Thyroid gland (tissue), 4 donors: ENCODE measurements around the gene NCOA3.

Source experiments
- POLR2A ChIP-seq, 2 donors: fragments of 450-650 bp; IDR thresholded peaks; one replicate each; pipeline ENCODE4 v1.6.1; 2017; ENCODE audit warnings: antibody characterized with exemption in 2 of 2, mild to moderate bottlenecking in 2 of 2, moderate library complexity in 1 of 2
- TF ChIP-seq, protein P1 (sequence below), 6 experiments: fragments of 200-600 bp in 3 of 6; fragments of 450-650 bp in 3 of 6; sonication (generic) in 3 of 6; IDR thresholded peaks; one replicate each; pipeline ENCODE4 v1.5.1; 2016 to 2019; ENCODE audit warnings: antibody characterized with exemption in 6 of 6, mild to moderate bottlenecking in 2 of 6, inconsistent platforms in 1 of 6, moderate library complexity in 1 of 6

- TF ChIP-seq POLR2A (IDR thresholded peaks at IDR 0.05): no peak
- TF ChIP-seq, protein P1, sequence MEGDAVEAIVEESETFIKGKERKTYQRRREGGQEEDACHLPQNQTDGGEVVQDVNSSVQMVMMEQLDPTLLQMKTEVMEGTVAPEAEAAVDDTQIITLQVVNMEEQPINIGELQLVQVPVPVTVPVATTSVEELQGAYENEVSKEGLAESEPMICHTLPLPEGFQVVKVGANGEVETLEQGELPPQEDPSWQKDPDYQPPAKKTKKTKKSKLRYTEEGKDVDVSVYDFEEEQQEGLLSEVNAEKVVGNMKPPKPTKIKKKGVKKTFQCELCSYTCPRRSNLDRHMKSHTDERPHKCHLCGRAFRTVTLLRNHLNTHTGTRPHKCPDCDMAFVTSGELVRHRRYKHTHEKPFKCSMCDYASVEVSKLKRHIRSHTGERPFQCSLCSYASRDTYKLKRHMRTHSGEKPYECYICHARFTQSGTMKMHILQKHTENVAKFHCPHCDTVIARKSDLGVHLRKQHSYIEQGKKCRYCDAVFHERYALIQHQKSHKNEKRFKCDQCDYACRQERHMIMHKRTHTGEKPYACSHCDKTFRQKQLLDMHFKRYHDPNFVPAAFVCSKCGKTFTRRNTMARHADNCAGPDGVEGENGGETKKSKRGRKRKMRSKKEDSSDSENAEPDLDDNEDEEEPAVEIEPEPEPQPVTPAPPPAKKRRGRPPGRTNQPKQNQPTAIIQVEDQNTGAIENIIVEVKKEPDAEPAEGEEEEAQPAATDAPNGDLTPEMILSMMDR (IDR thresholded peaks at IDR 0.05): no peak
These were observed 69.7 kb downstream of the NCOA3 start for GRCh38 chr20:47571426-47571825.
